ENCODE measurements around the gene BOLA3.
A peak's percentile ranks its signal among the peaks of the same experiment; 100 is the strongest.
"Not testable (repeated sequence)": the region's sequence is repeated elsewhere in the genome, so short reads cannot be mapped to it uniquely, and the experiment has no call there.

BOLA3 gene

DNA sequence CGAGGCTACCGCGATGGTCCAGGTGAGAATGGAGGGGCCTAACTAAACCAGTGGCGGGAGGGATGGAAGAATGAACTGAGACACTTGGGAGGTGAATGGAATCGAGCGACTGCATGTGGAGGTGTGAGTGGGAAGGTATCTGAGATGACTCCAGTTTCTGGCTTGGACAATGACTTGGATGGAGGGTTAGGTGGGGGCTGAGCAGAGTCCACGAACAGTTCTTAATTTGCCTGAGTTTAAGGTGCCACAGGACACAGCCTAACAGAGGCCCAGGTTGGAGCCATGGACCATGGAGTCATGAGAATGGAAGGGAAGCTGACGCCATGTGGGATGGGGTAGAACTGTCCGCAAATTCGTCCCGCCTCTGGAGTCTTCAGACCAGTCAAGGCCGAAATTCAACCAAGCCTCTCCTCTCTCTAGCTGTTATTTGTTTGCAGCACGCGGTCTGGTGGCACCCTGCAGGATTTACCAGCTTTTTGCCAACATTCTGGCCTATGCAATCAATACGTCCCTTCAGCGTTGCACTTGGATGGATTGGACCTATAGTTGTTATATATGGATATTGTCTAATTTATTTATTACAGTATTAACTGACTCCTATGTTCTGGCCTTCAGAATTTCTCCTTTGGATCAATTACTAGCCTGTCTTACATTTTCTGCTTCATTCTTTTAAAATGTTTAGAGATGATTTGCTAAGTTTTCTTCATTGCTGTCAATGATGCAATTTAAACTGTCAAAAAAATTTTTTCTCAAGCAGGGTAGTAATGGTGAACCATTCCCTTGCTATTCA is 940 bp upstream of the BOLA3 start:
- no peak for DNase-seq

DNA sequence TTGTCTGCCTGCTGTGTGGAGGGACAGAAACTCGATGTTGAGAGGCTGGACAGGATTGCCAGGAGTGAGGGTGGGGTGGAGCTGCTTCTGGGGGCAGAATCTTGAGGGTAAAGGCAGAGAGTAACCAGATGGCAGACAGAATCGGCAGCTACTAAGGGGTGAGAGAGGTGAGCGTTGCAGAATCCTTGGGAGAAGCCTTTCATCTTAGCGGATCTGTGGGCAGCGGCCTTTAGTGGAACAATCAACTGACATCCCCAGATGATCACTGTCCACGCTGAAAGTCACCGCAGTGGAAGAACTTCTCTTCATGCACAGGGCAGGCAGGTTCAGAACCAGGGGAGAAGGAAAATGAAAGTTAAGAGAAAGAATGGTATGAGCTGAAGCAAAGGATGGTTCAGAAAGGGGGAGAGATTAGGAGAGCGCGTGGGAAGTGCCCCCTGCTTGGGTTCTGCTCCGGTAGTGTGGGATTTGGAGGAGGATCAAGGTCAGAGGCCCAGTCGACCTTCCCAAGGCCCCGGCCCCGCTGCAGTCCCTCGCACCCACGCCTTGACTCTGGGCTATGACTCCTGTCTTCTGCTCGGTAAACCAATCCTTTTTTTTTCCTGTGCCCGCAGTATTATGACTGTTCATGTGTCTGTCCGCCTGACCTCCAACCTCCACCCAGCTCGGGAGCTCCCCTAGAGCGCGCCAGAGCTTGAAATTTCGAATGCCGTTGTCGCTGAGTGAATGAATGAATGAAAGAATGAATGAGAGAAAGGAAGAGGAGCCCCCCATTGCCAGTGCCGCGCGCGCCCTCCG is 584 bp downstream of the BOLA3 start:
- no peak for DNase-seq

- DNase-seq: no peak
Measured at GRCh38 chr2:74142340-74142739, 5.4 kb downstream of the BOLA3 start.

- DNase-seq: no peak
Measured at GRCh38 chr2:74138600-74139323, 8.9 kb downstream of the BOLA3 start.

DNA sequence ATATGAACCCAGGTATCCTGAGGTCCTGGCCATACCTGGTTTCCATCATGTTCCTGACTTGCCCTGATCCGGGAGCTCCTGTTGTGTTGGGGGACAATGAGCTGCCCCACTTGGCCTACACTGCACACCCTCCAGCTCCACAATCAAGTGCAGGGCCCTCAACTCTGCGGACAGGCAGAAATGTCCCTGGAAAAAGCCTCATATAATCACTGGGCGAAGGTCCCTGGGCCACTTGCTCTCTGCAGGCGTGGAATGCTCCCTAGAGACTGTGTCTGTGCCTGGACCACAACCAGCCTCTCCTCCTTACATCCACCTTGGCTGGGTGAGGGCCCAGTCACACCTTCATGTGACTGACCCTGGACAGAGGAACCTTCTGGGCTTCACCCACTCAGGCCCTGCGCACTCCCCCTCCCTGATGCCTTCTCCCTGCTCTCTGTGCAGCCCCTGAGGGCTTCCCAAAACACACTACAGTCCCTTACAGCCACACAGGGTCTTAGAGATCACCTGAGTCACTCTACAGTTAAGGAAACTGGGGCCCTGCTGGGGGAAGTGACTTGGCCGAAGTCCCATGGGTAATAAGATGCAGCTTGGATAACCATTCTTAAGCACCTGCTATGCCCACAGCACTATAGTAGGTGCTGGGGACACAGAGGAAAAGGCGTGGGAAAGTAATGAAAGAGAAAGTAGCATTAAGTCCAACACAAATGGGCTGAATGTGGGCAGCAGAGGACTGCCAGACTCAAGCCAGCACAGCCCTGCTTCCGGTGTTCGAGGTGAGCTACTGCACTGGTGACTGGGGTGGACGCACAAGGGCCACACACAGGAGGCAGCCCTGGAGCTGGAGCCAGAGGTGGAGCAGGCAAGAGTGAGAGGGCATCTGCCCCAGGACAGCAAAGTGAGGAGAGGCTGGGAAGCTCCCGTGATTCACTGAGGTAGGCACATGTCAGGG is 9.8 kb downstream of the BOLA3 start:
- no peak for DNase-seq

- DNase-seq: no peak
Measured at GRCh38 chr2:74131901-74132300, 15.8 kb downstream of the BOLA3 start.

DNA sequence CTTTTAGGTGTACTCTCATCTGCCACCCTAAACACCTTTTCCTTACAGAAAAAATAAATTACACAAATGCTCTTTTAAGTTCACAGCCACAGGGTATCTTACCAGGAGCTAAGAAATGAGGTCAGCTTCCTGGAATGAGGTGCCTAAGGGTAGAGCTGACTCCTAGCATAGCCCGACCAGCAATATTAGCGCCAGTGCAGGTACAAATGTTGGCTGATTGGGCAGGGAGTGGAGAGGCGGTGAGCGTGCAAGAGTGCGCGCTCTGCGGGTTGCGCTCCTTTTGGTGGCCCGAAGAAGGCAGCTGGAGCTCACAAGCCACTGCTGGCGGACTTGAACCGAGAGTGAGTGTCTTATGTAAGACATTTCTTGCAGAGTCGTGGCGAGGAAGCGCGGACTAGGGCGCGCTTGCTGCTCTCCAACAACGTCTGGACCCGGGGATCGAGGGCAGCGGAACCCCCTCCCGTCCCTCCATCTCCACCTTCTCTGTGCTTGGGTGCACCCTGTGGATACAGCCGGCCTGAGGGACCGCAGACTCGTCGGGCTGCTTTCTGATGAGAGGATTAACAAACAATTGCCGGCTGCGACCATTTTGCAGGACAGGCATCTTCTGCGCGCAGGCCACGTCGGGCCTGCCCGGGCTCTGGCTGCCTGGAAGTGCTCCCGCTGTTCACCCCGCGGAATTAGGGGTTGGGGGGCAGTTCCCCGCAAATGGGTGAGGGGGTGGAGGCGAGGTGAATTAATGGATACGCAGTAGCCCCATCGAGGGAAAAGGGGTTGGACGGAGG is 17.3 kb downstream of the BOLA3 start:
- DNase-seq: no peak

DNA sequence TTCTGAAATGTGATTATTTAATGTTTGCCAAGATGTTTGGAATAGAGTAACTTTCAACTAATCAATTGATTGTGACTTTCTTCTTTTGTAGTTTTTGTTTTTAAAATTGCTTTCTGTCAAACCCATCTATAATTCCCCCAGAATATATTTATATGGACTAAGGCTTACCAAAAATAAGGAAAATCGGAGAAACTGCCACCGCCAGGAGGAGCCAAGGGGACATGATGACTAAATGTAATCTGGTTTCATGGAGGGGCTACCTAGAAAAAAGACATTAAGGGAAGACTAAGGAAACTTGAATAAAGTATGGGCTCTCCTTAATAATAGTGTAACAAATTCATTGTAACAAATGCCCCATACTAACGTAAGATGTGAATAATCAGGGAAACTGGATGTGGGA is 19.5 kb downstream of the BOLA3 start:
- DNase-seq: no peak

DNA sequence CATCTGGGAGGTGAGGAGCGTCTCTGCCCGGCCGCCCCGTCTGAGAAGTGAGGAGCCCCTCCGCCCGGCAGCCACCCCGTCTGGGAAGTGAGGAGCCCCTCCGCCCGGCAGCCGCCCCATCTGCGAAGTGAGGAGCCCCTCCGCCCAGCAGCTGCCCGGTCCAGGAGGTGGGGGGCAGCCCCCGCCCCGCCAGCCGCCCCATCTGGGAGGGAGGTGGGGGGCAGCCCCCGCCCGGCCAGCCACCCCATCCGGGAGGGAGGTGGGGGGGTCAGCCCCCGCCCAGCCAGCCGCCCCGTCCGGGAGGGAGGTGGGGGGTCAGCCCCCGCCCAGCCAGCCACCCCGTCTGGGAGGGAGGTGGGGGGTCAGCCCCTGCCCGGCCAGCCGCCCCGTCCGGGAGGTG is 23.8 kb downstream of the BOLA3 start:
- not testable (repeated sequence) for DNase-seq

GRCh38 chr2:74121846-74122245 is 25.9 kb downstream of the BOLA3 start:
- DNase-seq: not testable (repeated sequence)

DNA sequence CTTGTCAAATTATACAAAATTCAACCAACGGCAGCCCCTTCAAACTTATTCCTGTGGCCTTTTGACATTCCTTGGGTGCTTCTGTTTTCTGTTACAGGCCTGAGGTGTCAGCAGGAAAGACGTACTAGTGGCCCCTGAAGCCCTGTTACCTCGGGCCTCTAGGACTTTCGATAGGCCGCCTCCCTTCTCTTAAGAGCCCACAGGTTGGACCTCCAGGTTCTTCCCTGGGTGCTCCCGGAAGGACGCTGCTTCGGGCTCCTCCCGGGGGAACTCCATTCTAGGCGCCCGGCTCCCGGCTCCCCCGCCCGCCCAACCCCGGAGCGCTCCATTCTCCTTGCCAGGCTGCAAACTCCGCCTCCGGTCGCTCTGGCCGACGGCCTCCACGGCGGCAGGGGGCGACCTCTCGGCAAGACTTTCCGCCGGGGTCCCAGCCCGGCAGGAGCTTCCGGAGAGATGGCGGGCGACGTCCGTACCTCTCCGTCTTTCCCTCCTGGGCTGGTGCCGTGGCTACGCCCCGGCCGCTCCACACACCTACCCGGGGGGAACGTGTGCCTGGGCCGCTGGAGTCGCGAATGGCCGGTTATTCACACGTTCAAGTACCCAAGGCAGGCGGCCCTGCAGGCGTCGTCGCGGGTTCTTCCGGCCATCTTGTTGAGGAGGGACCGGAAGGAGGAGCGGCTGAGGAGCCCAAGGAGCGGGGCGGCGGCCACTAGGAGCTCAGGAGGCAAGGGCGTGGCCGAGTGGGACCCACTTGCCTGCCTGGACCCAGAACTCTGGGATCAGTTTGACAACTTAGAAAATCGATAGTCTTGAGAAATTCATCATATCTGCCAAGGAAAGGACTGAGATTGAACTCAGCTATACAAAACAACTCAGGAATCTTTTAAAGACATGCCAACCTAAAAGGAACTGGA is 27.5 kb downstream of the BOLA3 start:
- peak; percentile 89 for DNase-seq

GRCh38 chr2:74119339-74119738 is 28.4 kb downstream of the BOLA3 start:
- no peak for DNase-seq

- no peak for DNase-seq
Measured at GRCh38 chr2:74111380-74111779, 36.3 kb downstream of the BOLA3 start.

DNA sequence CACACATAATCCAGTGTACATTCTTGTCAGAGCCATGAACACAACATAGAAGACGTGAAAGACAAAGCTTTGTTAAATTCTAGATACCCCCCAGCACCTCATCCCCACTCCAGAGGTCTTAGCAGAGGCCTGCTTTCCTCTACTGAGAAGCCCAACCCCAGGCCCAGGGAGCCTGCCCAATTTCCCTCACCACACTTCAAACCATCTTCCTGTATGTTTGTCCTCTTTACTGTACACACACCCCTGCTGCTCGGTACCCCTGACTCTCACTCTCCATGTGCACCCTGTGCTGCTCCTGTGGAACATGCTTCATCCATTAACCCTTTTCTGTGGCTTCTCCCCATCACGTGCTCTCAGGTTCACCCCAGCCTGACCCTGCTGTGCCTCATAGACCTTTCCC is 37.2 kb downstream of the BOLA3 start:
- DNase-seq: no peak

DNA sequence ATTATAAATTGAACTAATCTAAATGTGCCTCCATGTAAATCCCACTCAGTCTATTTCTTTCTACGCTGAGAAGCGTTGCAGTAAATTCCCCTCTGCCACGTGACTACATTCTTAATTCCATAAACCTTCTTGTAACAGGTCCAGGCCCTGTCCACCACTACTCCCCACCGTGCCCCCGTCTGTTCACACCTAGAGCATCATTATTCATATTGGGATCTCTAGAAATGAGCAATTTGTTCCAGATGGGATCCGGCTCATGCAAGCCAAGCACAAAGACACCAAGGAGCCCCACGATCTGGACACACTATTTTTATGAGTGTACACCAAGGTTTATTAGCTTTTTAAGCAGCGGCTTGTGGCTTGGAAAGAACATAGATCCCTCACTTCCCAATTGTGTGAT is 38.2 kb downstream of the BOLA3 start:
- no peak for DNase-seq

DNA sequence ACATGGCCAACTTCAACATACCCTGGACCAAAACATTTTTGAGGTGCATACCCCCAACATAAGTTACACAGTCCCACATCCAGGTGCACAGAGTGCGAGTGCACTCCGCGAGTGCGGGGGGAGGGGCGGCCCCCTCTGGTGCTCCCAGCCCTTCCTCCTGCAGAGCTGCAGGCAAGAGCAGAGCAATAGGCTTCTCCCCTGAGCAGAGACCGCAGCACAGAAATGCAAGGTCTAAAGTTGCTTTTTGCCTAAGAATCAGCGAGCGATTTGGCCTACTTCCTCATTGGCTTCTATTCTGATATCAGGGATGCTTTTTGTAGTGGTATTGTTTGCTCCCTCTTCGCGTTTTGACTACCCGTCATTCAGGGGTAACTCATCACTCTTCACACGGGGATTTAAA is 40.6 kb downstream of the BOLA3 start:
- no peak for DNase-seq

DNA sequence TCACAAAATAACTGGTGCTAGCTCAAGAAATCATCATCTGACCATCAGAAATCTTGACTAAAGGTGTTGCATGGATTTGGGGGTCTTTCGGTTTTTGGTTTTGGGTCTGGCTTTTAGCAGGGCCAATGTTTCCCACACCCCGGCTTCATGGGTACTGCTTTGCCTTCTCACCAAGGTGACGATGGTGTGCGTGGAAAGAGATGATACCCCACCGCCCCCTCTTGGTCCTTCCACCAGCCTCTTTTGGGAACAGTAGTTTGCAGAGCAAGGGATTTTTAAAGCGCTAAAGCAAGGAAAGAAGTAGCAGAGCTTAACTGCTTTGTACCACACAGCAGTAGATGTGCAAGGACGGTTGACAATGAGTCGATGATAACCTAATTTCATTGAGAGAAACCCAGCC is 42.3 kb downstream of the BOLA3 start:
- no peak for DNase-seq

- no peak for DNase-seq
Measured at GRCh38 chr2:74104839-74105238, 42.9 kb downstream of the BOLA3 start.

DNA sequence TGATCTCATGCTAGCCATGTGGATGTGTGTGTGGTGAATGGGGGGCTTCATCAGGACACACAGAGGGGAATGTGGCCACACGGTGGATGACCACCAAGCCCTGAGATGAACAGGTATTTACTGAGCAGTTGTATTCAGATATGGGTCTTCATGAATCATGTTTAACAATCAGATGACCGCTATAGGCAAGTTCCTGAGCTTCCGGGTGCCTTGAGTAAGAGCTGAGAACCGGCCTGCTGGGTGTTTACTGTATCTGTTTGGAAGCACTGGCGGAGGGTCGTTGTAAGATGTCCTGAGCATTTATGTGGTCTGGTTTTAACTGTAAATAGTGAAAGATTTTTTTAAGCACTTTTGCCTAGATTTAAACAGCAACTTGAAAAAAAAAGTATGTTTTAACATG is 43.9 kb downstream of the BOLA3 start:
- DNase-seq: no peak

GRCh38 chr2:74102516-74102915 is 45.2 kb downstream of the BOLA3 start:
- no peak for DNase-seq
